ENCODE measurements around the gene TOR4A. TPM values are rescaled to one million over a fixed set of nuclear protein-coding genes. Genes with fewer than 3 reads are reported as not detected.

The TOR4A gene
- total RNA-seq, 1 donor from 2014 or later = 1.9 TPM

DNA sequence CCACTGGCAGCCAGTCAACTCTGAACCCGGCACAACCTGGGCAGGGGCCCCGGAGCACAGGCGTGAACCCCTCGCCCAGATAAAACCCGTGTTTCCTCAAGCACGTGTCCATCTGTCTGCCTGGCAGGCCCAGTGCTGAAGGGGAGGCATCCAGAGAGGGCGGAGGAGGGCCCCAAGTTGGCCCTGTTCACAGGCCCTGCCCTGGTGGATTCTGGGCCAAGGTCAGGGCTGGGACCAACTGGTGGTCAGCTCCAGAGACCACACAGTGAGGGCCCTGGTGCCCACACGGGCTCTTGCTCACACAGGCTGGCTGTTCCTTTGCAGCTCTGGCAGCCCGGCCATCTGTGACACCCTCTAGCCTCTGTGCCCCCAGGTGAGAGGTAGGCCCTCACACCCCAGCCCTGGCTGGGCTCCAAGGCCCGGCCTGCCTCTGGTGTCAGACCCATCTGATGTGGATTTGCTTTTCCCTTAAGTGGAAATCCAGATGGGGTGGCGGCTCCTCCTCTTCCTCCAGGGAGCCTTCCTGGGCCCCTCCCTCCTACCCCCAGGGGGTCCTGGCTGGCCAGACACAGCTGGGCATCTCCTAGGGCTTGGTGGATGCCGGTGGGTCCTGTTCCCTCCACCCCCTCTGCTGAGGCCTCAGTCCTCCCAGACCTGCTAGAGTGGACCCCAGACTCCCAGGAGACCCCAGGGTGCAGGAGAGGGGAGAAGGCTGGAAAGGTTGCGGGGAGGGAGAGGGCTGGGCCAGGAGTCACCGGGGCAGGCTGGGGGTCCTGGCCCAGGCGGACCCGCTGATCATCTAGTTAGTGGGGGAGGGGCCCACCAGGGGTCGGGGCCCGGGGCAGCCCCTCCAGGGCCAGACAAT lies 27.0 kb upstream of the TOR4A start:
- TF ChIP-seq, protein P1, sequence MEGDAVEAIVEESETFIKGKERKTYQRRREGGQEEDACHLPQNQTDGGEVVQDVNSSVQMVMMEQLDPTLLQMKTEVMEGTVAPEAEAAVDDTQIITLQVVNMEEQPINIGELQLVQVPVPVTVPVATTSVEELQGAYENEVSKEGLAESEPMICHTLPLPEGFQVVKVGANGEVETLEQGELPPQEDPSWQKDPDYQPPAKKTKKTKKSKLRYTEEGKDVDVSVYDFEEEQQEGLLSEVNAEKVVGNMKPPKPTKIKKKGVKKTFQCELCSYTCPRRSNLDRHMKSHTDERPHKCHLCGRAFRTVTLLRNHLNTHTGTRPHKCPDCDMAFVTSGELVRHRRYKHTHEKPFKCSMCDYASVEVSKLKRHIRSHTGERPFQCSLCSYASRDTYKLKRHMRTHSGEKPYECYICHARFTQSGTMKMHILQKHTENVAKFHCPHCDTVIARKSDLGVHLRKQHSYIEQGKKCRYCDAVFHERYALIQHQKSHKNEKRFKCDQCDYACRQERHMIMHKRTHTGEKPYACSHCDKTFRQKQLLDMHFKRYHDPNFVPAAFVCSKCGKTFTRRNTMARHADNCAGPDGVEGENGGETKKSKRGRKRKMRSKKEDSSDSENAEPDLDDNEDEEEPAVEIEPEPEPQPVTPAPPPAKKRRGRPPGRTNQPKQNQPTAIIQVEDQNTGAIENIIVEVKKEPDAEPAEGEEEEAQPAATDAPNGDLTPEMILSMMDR (IDR thresholded peaks at IDR 0.05) = no peak
- no peak overlapping the region for H3K27ac Mint-ChIP-seq (ENCODE audit: unreplicated experiment)
- no peaks in the 10 kb centered on the region for H3K9me3 Mint-ChIP-seq (ENCODE audit: unreplicated experiment)
- no peak for DNase-seq (ENCODE audit: extremely low spot score, unreplicated experiment)
- no peak overlapping the region for H3K4me3 Mint-ChIP-seq (ENCODE audit: unreplicated experiment)
- H3K36me3 Mint-ChIP-seq (ENCODE audit: unreplicated experiment) = no peaks in the 10 kb centered on the region
- peaks cover 10% of the 10 kb centered on the region for H3K4me1 Mint-ChIP-seq (ENCODE audit: unreplicated experiment)
- no peaks in the 10 kb centered on the region for H3K27me3 Mint-ChIP-seq (ENCODE audit: unreplicated experiment)

DNA sequence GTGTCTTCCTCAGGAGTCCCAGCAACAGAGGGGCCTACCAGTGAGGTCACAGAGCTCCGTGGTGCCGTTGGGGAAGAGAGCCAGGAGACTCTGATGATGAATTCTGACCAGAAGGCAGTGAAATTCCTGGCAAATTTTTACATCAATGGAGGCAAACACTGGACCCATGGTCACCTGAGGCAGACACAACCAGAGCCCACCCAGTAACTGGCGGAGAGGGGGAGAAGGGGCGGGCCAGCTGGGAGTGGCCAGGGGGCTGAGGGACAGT lies 26.4 kb upstream of the TOR4A start, which contains the start of gene STPG3:
Gene STPG3 (plus strand): TSS at position 93 of the 268 bp plus-strand sequence. CDS start 1 bp downstream, at position 94.
- no peak for DNase-seq (ENCODE audit: extremely low spot score, unreplicated experiment)
- TF ChIP-seq, protein P1 (IDR thresholded peaks at IDR 0.05) = no peak
- Mint-ChIP-seq H3K4me3 (ENCODE audit: unreplicated experiment) (no peak within 1 kb of the TSS), H3K36me3 (ENCODE audit: unreplicated experiment) (no peaks in the 10 kb centered on the region), H3K4me1 (ENCODE audit: unreplicated experiment) (peaks cover 11% of the 10 kb centered on the region), H3K27me3 (ENCODE audit: unreplicated experiment) (no peaks in the 10 kb centered on the region), H3K27ac (ENCODE audit: unreplicated experiment) (no peak within 1 kb of the TSS), H3K9me3 (ENCODE audit: unreplicated experiment) (no peaks in the 10 kb centered on the region)

DNA sequence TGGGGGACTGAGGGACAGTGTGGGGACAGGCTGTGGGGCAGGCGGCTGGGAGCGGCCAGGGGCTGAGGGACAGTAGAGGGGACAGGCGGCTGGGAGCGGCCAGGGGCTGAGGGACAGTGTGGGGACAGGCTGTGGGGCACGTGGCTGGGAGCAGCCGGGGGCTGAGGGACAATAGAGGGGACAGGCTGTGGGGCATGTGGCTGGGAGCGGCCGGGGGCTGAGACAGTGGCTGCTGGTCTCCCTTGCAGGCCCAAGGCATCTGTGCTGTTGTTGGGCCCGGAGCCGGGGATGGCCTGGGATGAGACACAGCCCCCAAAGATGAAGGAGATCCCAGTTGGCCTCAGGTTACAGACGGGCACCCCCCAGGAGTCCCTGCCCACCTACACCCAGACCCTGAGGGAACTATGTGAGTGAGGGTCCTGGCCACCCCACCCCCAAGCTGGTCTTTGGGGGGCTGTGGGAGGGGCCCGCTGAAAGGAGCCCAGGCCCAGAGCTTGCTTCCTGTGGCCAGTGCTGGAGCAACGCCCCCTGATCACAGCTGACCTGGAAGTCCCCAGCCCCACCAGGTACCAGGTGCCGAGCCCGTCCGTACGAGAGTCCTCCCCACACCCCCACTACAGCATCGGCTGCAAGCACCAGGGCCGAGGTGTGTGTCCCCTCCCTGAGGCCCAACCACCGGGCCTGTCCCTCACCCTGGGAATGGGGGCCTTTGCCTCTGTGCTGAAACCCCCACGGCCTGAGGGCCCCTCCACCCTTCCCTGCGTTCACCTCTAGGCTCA lies 25.8 kb upstream of the TOR4A start:
- H3K27ac Mint-ChIP-seq (ENCODE audit: unreplicated experiment) = no peak overlapping the region
- H3K4me3 Mint-ChIP-seq (ENCODE audit: unreplicated experiment) = no peak overlapping the region
- TF ChIP-seq, protein P1 (IDR thresholded peaks at IDR 0.05) = no peak

DNA sequence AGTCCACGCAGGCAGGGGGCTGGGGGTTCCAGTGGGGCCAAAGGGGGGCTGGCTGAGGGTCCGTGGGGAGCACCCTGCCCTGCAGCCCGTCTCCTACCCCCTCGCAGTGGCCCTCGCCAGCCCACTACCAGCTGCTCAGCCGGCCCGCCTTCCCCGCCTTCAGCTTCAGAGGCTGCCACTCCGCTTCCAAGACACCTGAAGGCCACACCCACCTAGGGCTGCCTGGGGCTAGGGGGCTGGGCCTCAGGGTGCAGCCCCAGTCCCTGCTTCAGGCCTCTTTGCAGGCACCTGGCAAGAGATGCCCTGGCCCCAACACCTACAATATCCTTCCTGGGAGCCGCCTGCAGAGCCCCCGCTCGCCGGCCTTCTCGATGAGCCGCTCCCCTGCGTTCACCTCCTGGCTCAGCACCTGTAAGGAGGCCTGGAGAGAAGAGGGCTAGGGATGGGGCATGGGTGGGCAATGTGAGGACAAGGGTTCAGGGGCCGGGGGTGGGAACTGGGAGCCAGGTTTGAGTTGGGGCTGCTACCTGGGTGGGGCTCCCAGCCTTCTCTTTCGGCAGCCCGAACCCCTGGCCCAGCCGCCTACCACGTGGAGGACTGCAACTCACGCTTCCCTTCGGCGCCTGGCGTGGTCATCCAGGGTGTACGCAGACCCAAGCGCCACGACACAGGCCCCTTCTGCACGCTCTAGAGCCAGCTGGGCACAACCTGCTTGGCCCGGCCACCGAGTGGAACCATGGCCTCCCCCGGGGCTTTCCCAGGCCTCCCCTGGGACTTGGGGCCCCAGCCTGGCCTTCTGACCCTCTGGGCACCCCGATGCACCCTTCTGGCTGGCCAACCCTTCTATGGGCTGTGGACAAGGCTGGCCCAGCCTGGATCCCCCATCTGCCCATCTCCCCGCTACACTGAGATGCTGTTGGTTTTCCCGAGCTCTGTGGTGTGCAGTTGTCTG lies 24.7 kb upstream of the TOR4A start:
- Mint-ChIP-seq H3K4me1 (ENCODE audit: unreplicated experiment) (peaks cover 15% of the 10 kb centered on the region), H3K27me3 (ENCODE audit: unreplicated experiment) (no peaks in the 10 kb centered on the region), H3K27ac (ENCODE audit: unreplicated experiment) (no peak overlapping the region), H3K9me3 (ENCODE audit: unreplicated experiment) (no peaks in the 10 kb centered on the region), H3K4me3 (ENCODE audit: unreplicated experiment) (no peak overlapping the region), H3K36me3 (ENCODE audit: unreplicated experiment) (no peaks in the 10 kb centered on the region)
- TF ChIP-seq, protein P1 (IDR thresholded peaks at IDR 0.05) = no peak
- DNase-seq (ENCODE audit: extremely low spot score, unreplicated experiment) = no peak

More for the DNA sequence above, 25.8 kb upstream of the TOR4A start:
- H3K27me3 Mint-ChIP-seq (ENCODE audit: unreplicated experiment) = no peaks in the 10 kb centered on the region
- peaks cover 16% of the 10 kb centered on the region for H3K4me1 Mint-ChIP-seq (ENCODE audit: unreplicated experiment)
- no peaks in the 10 kb centered on the region for H3K36me3 Mint-ChIP-seq (ENCODE audit: unreplicated experiment)
- H3K9me3 Mint-ChIP-seq (ENCODE audit: unreplicated experiment) = no peaks in the 10 kb centered on the region
- DNase-seq (ENCODE audit: extremely low spot score, unreplicated experiment) = no peak

Measured in osteocyte (in vitro differentiated cells).